Mucosa of stomach (tissue), 1 donor: Measurements from ENCODE around the gene PPP1R37.

Source experiments
- H3K27me3 ChIP-seq: one replicate; pipeline ENCODE4 v1.7.0; 2013; ENCODE audit warnings: mild to moderate bottlenecking, low read length; ENCODE audit not compliant: control insufficient read depth, insufficient read depth
- H3K36me3 ChIP-seq: one replicate; pipeline ENCODE4 v1.7.0; 2013; ENCODE audit warnings: low read length; ENCODE audit not compliant: control insufficient read depth, insufficient read depth
- H3K4me1 ChIP-seq: one replicate; pipeline ENCODE4 v1.7.0; 2013; ENCODE audit warnings: mild to moderate bottlenecking, low read length; ENCODE audit not compliant: control insufficient read depth, insufficient read depth
- H3K4me3 ChIP-seq: one replicate; pipeline ENCODE4 v1.7.0; 2013; ENCODE audit warnings: low read length
- H3K9ac ChIP-seq: one replicate; pipeline ENCODE4 v1.7.0; 2013; ENCODE audit warnings: mild to moderate bottlenecking, low read length, moderate library complexity
- H3K9me3 ChIP-seq: one replicate; pipeline ENCODE4 v1.7.0; 2013; ENCODE audit warnings: mild to moderate bottlenecking, low read length, moderate library complexity; ENCODE audit not compliant: control insufficient read depth
- donor health status: Pancreatic carcinoma.

PPP1R37 gene

GRCh38 chr19:45146251-45146650, 53.3 kb downstream of the PPP1R37 start:
- no peaks in the 10 kb centered on the region for H3K4me1 ChIP-seq
- no peak overlapping the region for H3K9ac ChIP-seq
- H3K27me3 ChIP-seq, result peaks cover 5% of the 10 kb centered on the region
- H3K36me3 ChIP-seq, result peaks cover 13% of the 10 kb centered on the region
- no peaks in the 10 kb centered on the region for H3K9me3 ChIP-seq
- H3K4me3 ChIP-seq, result no peak overlapping the region

GRCh38 chr19:45146741-45147205, 53.8 kb downstream of the PPP1R37 start:
- Histone ChIP-seq H3K4me3 (no peak overlapping the region), H3K9ac (no peak overlapping the region), H3K9me3 (no peaks in the 10 kb centered on the region), H3K27me3 (peaks cover 10% of the 10 kb centered on the region), H3K4me1 (peaks cover 4% of the 10 kb centered on the region), H3K36me3 (peaks cover 8% of the 10 kb centered on the region)

DNA sequence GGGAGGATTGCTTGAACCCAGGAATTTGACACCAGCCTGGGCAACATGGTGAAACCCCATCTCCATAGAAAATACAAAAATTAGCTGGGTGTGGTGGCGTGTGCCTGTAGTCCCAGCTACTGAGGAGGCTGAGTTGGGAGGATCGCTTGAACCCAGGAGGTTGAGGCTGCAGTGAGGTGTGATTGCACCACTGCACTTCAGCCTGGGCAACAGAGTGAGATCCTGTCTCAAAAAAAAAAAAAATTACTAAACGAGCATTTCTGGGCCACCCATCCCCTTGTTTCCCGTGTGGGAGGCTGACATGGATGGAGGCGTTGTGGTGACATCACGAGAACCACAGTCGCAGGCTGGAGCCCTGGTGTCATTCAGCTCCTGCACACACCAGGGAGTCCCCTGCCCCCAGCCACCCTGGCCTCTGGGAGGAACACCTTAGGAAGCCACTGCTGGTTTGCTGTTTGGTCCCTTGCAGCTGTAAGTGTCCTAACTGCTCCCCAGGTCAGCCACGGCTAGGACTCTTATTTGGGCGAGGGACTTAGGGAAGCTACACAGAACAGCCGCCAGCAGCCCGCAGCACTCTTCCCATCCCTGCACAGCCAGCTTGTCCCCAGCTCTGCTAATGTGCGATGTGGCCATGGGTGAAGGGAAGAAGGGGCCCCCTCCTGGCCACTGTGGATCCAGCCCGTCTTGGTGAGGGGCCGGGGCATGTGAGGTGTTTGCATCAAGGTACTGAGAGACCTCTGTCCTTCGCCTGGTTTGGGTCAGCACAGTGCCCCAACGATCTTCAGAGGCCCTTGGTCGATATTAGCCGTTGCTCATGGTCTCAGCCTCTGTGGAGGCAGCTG, 55.1 kb downstream of the PPP1R37 start:
- Histone ChIP-seq H3K4me1 (peaks cover 16% of the 10 kb centered on the region), H3K4me3 (no peak overlapping the region), H3K36me3 (no peaks in the 10 kb centered on the region), H3K27me3 (peaks cover 23% of the 10 kb centered on the region), H3K9me3 (no peaks in the 10 kb centered on the region), H3K9ac (no peak overlapping the region)

GRCh38 chr19:45149129-45149528, 56.1 kb downstream of the PPP1R37 start:
- no peak overlapping the region for H3K9ac ChIP-seq
- H3K4me1 ChIP-seq, result peaks cover 27% of the 10 kb centered on the region
- H3K36me3 ChIP-seq, result no peaks in the 10 kb centered on the region
- no peaks in the 10 kb centered on the region for H3K9me3 ChIP-seq
- peaks cover 34% of the 10 kb centered on the region for H3K27me3 ChIP-seq
- H3K4me3 ChIP-seq, result no peak overlapping the region

GRCh38 chr19:45150180-45150579, 57.2 kb downstream of the PPP1R37 start:
- Histone ChIP-seq H3K27me3 (peaks cover 38% of the 10 kb centered on the region), H3K36me3 (no peaks in the 10 kb centered on the region), H3K9ac (no peak overlapping the region), H3K4me1 (peaks cover 32% of the 10 kb centered on the region), H3K9me3 (no peaks in the 10 kb centered on the region), H3K4me3 (no peak overlapping the region)

- no peaks in the 10 kb centered on the region for H3K9me3 ChIP-seq
- H3K4me3 ChIP-seq, result no peak overlapping the region
- H3K27me3 ChIP-seq, result peaks cover 38% of the 10 kb centered on the region
- H3K36me3 ChIP-seq, result no peaks in the 10 kb centered on the region
- H3K4me1 ChIP-seq, result peaks cover 32% of the 10 kb centered on the region
- H3K9ac ChIP-seq, result no peak overlapping the region
These were observed 57.8 kb downstream of the PPP1R37 start for GRCh38 chr19:45150751-45151281.

GRCh38 chr19:45151320-45151719, 58.3 kb downstream of the PPP1R37 start:
- no peak overlapping the region for H3K9ac ChIP-seq
- H3K27me3 ChIP-seq, result peaks cover 38% of the 10 kb centered on the region
- H3K4me1 ChIP-seq, result peaks cover 35% of the 10 kb centered on the region
- H3K36me3 ChIP-seq, result no peaks in the 10 kb centered on the region
- no peak overlapping the region for H3K4me3 ChIP-seq
- H3K9me3 ChIP-seq, result no peaks in the 10 kb centered on the region

DNA sequence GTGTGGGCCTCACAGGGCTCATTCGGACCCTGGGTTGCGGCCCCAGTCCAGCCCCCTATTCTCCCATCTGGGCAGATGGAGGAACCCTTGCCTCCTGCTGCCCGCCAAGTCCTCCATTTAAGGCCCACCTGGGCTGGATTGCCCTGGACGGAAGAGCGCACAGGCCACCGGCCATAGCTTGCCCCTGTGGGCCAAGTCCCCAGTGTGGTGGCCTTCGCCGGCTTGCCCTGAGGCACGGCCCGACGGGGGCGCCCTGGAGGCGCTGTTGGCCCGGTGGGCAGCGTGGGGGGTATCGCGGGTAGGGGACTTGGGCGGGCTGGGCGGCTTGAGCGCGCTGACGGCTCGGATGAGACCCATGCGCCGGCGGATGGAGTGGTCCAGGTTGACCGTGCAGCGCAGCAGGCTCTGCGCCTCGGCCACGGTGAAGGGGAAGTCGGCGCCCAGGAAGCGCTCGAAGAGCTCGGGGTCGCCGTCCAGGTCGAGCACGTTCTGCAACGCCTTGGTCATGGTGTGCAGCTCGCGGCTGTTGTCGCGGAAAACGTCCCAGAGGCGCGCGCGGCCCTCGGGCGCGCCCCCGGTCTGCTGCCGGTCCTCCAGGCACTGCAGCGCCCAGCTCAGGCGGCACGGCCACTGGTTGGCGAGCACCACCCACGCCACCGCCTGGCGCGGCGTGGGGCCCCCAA, 59.0 kb downstream of the PPP1R37 start:
- Histone ChIP-seq H3K27me3 (peaks cover 41% of the 10 kb centered on the region), H3K9ac (no peak overlapping the region), H3K4me1 (peaks cover 41% of the 10 kb centered on the region), H3K4me3 (no peak overlapping the region), H3K9me3 (no peaks in the 10 kb centered on the region), H3K36me3 (no peaks in the 10 kb centered on the region)

- Histone ChIP-seq H3K4me1 (peaks cover 44% of the 10 kb centered on the region), H3K9ac (no peak overlapping the region)
These were observed 59.7 kb downstream of the PPP1R37 start for GRCh38 chr19:45152504-45153338.

DNA sequence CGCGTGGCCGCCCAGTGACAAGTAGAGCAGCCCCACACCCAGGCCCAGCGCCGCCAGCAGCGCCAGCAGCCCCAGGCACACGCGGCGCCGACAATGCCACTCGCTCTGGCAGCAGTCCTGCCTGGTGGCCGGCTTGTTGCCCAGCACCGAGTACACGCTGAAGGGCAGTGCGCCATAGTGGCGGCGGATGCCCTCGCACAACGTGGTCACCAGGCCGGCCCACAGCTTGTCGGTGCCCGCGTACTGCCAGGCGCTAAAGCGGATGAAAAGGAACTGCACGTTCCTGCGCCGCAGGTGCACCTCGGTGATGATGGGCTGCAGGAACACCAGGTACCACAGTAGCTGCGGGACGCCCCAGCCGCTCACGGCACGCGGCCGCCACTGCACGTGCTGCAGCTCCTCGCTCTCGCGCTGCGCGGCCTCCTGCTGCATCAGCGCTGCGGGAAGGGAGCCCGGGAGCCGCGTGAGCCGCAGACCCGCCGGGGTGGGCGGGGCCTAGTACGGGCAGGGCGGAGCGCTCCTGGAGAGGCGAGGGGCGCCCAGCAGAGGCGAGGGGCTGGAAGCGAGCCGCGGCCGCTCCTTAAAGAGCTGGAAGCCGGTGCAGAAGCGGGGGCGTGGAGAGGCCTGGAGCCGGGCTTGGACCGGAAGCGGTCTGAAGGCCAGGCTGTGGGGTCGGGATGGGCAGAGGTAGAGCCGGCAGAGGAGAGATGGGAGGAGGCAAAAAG, 60.5 kb downstream of the PPP1R37 start:
- Histone ChIP-seq H3K9ac (no peak overlapping the region), H3K4me3 (no peak overlapping the region), H3K9me3 (no peaks in the 10 kb centered on the region), H3K4me1 (peaks cover 44% of the 10 kb centered on the region), H3K36me3 (no peaks in the 10 kb centered on the region), H3K27me3 (peaks cover 45% of the 10 kb centered on the region)

More at GRCh38 chr19:45152504-45153338, 59.7 kb downstream of the PPP1R37 start:
- H3K36me3 ChIP-seq, result no peaks in the 10 kb centered on the region
- peaks cover 41% of the 10 kb centered on the region for H3K27me3 ChIP-seq
- no peaks in the 10 kb centered on the region for H3K9me3 ChIP-seq
- peak overlapping the region; percentile 14 for H3K4me3 ChIP-seq
